GM06990 (cell line): ENCODE measurements around the gene RAB11FIP4.

Source experiments
- DNase-seq: peaks from one replicate; pipeline ENCODE4 v3.0.0-alpha.2; 2011; ENCODE audit not compliant: insufficient read length; ENCODE audit errors: extremely low read depth
- H3K27me3 ChIP-seq: replicated peaks from 2 replicates; pipeline ENCODE4 v1.6.0; 2011; ENCODE audit warnings: low read length; ENCODE audit not compliant: control insufficient read depth, insufficient read depth
- H3K36me3 ChIP-seq: 2 replicates; pipeline ENCODE4 v1.5.1; 2011; ENCODE audit warnings: low read length; ENCODE audit not compliant: control insufficient read depth, insufficient read depth
- H3K4me3 ChIP-seq: replicated peaks from 2 replicates; pipeline ENCODE4 v1.5.1; 2011; ENCODE audit warnings: low read depth, mild to moderate bottlenecking, control low read depth, low read length
- TF ChIP-seq, protein P1 (sequence below): IDR thresholded peaks from 2 replicates; pipeline ENCODE4 v1.5.1; 2011; ENCODE audit warnings: low read length, control low read depth, mild to moderate bottlenecking, inconsistent platforms; ENCODE audit not compliant: insufficient read depth, poor library complexity, severe bottlenecking

RAB11FIP4 gene

GRCh38 chr17:31582151-31582907, 190.9 kb downstream of the RAB11FIP4 start:
- Histone ChIP-seq H3K4me3 (no peak overlapping the region), H3K36me3 (no peaks in the 10 kb centered on the region), H3K27me3 (no peaks in the 10 kb centered on the region)
- DNase-seq: peak; percentile 47
- TF ChIP-seq, protein P1, sequence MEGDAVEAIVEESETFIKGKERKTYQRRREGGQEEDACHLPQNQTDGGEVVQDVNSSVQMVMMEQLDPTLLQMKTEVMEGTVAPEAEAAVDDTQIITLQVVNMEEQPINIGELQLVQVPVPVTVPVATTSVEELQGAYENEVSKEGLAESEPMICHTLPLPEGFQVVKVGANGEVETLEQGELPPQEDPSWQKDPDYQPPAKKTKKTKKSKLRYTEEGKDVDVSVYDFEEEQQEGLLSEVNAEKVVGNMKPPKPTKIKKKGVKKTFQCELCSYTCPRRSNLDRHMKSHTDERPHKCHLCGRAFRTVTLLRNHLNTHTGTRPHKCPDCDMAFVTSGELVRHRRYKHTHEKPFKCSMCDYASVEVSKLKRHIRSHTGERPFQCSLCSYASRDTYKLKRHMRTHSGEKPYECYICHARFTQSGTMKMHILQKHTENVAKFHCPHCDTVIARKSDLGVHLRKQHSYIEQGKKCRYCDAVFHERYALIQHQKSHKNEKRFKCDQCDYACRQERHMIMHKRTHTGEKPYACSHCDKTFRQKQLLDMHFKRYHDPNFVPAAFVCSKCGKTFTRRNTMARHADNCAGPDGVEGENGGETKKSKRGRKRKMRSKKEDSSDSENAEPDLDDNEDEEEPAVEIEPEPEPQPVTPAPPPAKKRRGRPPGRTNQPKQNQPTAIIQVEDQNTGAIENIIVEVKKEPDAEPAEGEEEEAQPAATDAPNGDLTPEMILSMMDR: no peak

GRCh38 chr17:31583772-31584356, 192.4 kb downstream of the RAB11FIP4 start:
- no peaks in the 10 kb centered on the region for H3K36me3 ChIP-seq
- no peaks in the 10 kb centered on the region for H3K27me3 ChIP-seq

GRCh38 chr17:31584438-31585279, 193.2 kb downstream of the RAB11FIP4 start:
- DNase-seq: no peak
- H3K27me3 ChIP-seq: no peaks in the 10 kb centered on the region
- H3K4me3 ChIP-seq: no peak overlapping the region
- TF ChIP-seq, protein P1: no peak
- H3K36me3 ChIP-seq: no peaks in the 10 kb centered on the region

More at GRCh38 chr17:31583772-31584356, 192.4 kb downstream of the RAB11FIP4 start:
- H3K4me3 ChIP-seq: no peak overlapping the region
- TF ChIP-seq, protein P1: no peak
- no peak for DNase-seq

DNA sequence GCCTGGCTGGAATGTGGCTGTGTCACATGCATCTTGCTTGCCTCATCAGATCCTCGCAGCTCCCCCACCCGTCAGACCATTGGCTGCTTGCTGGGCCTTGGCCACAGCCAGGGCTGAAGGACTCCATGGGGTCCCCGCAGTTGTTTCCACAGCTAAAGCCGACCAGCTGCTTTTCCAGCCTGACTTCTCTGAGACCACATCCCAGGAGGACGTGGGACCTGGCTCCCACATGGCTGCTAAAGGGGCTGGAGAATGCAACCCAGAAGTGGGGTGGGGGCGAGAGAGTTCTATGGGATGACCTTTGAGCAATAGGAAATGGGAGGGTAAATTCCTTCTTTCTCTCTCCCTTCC, 193.8 kb downstream of the RAB11FIP4 start:
- H3K4me3 ChIP-seq: no peak overlapping the region
- DNase-seq: no peak
- H3K27me3 ChIP-seq: no peaks in the 10 kb centered on the region
- TF ChIP-seq, protein P1: no peak
- H3K36me3 ChIP-seq: no peaks in the 10 kb centered on the region

DNA sequence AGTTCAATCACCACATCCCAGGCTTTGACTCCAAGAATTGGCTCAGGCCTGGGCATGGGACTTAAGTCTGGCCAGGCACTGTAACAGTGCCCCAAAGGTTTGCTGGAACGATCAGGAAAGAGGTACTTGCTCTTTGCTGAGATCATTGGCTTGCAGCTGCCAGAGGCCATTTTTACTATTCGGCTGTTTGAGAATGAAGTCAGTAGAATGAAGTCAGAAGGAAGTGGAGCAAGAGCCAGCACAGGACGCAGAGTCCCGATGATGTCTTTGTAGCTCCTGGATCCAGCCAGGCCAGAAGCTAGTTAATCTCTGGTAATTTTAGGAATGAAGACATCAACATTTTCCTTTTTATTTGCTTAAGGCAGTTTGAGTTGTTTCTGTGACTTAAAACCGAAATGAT, 195.5 kb downstream of the RAB11FIP4 start:
- DNase-seq: no peak
- Histone ChIP-seq H3K27me3 (no peaks in the 10 kb centered on the region; the same call in 1 of the 2 replicates), H3K36me3 (no peaks in the 10 kb centered on the region), H3K4me3 (no peak overlapping the region)
- TF ChIP-seq, protein P1: no peak
